Progenitor cell of endocrine pancreas (in vitro differentiated cells): ENCODE results near the gene COL7A1. TPM values are rescaled to one million over a fixed set of nuclear protein-coding genes. Genes with fewer than 3 reads are reported as not detected.

ENCODE experiments used
- DNase-seq: peaks from one replicate; pipeline ENCODE4 v3.0.0; 2021; ENCODE audit warnings: low spot score; ENCODE audit not compliant: unreplicated experiment
- H3K27ac Mint-ChIP-seq: 2 replicates; pipeline ENCODE4 v1.8.0; 2021; ENCODE audit warnings: mild to moderate bottlenecking, moderate library complexity, mixed read lengths
- H3K27me3 Mint-ChIP-seq: 2 replicates; pipeline ENCODE4 v1.8.0; 2021; ENCODE audit warnings: mixed read lengths
- H3K36me3 Mint-ChIP-seq: 2 replicates; pipeline ENCODE4 v1.8.0; 2022; ENCODE audit warnings: mixed read lengths; ENCODE audit not compliant: insufficient read depth
- H3K4me1 Mint-ChIP-seq: 2 replicates; pipeline ENCODE4 v1.8.0; 2021; ENCODE audit warnings: low read depth, mixed read lengths
- H3K4me3 Mint-ChIP-seq: 2 replicates; pipeline ENCODE4 v1.8.0; 2021; ENCODE audit warnings: low read depth, mild to moderate bottlenecking, moderate library complexity, mixed read lengths
- H3K9me3 Mint-ChIP-seq: 2 replicates; pipeline ENCODE4 v1.8.0; 2021; ENCODE audit warnings: low read depth, mixed read lengths
- long read RNA-seq: library from polyadenylated mRNA; unstranded; transcript quantifications from one replicate; pipeline ENCODE4 v2.0.0, GENCODE V29; 2020
- total RNA-seq: library from RNA; stranded (reverse); gene quantifications from 2 replicates; pipeline ENCODE4 v1.2.1, GENCODE V29; 2021
- TF ChIP-seq, protein P1 (sequence below): fragments of 200-600 bp; sonication (generic); IDR thresholded peaks from one replicate; pipeline ENCODE4 v1.5.0; 2021; ENCODE audit warnings: antibody characterized with exemption, mild to moderate bottlenecking; ENCODE audit not compliant: unreplicated experiment

The COL7A1 gene
- 31.5 and 38.4 TPM in 2 replicates for total RNA-seq
- long read RNA-seq, partial matches to known transcripts, result 0 of 1 reads
- long read RNA-seq, other reads (novel, unspliced or antisense), result 1 of 1 reads

GRCh38 chr3:48595075-48595525 lies at the start of gene COL7A1:
TSS of gene COL7A1 (minus strand) at chr3:48595329. CDS start at chr3:48595159, 170 bp downstream.
- no peak within 1 kb of the TSS for H3K27ac Mint-ChIP-seq
- no peak within 1 kb of the TSS for H3K4me3 Mint-ChIP-seq
- no peak for DNase-seq
- peaks cover 4% of the 10 kb centered on the region for H3K36me3 Mint-ChIP-seq
- TF ChIP-seq, protein P1, sequence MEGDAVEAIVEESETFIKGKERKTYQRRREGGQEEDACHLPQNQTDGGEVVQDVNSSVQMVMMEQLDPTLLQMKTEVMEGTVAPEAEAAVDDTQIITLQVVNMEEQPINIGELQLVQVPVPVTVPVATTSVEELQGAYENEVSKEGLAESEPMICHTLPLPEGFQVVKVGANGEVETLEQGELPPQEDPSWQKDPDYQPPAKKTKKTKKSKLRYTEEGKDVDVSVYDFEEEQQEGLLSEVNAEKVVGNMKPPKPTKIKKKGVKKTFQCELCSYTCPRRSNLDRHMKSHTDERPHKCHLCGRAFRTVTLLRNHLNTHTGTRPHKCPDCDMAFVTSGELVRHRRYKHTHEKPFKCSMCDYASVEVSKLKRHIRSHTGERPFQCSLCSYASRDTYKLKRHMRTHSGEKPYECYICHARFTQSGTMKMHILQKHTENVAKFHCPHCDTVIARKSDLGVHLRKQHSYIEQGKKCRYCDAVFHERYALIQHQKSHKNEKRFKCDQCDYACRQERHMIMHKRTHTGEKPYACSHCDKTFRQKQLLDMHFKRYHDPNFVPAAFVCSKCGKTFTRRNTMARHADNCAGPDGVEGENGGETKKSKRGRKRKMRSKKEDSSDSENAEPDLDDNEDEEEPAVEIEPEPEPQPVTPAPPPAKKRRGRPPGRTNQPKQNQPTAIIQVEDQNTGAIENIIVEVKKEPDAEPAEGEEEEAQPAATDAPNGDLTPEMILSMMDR, result no peak
- H3K27me3 Mint-ChIP-seq, result peaks cover 11% of the 10 kb centered on the region
- no peaks in the 10 kb centered on the region for H3K4me1 Mint-ChIP-seq
- H3K9me3 Mint-ChIP-seq, result no peaks in the 10 kb centered on the region

- H3K36me3 Mint-ChIP-seq, result peaks cover 5% of the 10 kb centered on the region
- H3K4me1 Mint-ChIP-seq, result no peaks in the 10 kb centered on the region
- no peak overlapping the region for H3K4me3 Mint-ChIP-seq
- TF ChIP-seq, protein P1, result no peak
- H3K27ac Mint-ChIP-seq, result no peak overlapping the region
- no peak for DNase-seq
- H3K27me3 Mint-ChIP-seq, result peaks cover 3% of the 10 kb centered on the region
- no peaks in the 10 kb centered on the region for H3K9me3 Mint-ChIP-seq
Measured at GRCh38 chr3:48642605-48643004, 47.5 kb upstream of the COL7A1 start.

GRCh38 chr3:48641396-48641795 lies 46.3 kb upstream of the COL7A1 start:
- no peak overlapping the region for H3K27ac Mint-ChIP-seq
- TF ChIP-seq, protein P1, result no peak
- H3K9me3 Mint-ChIP-seq, result no peaks in the 10 kb centered on the region
- peaks cover 7% of the 10 kb centered on the region for H3K27me3 Mint-ChIP-seq
- no peak overlapping the region for H3K4me3 Mint-ChIP-seq
- peaks cover 5% of the 10 kb centered on the region for H3K36me3 Mint-ChIP-seq
- peaks cover 5% of the 10 kb centered on the region for H3K4me1 Mint-ChIP-seq
- no peak for DNase-seq

GRCh38 chr3:48639944-48640606 lies 44.9 kb upstream of the COL7A1 start:
- Mint-ChIP-seq H3K36me3 (peaks cover 5% of the 10 kb centered on the region), H3K9me3 (no peaks in the 10 kb centered on the region), H3K4me1 (peaks cover 10% of the 10 kb centered on the region), H3K4me3 (no peak overlapping the region), H3K27ac (no peak overlapping the region), H3K27me3 (peaks cover 7% of the 10 kb centered on the region)
- TF ChIP-seq, protein P1, result no peak
- DNase-seq, result no peak

DNA sequence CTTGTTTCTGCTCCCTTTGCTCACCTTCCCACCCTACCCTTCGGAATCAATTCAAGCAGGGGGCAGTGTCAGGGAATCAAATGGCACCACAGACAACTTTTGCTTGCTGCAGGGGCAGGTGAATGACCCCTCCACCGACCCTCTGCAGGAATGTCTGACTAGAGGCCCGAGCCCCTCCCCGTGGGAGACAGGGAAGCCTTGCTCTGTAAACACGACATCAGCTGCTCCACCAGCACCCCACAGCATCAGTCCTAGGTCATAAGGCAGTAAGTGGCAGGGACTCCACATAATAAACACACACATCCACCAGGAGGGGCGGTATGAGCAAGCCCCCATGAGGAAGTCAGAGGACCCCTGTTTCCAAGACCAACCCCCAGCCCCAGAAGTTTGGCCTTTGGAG lies 42.2 kb upstream of the COL7A1 start:
- Mint-ChIP-seq H3K4me1 (peaks cover 15% of the 10 kb centered on the region), H3K27ac (no peak overlapping the region), H3K36me3 (peaks cover 6% of the 10 kb centered on the region), H3K4me3 (no peak overlapping the region), H3K9me3 (no peaks in the 10 kb centered on the region), H3K27me3 (peaks cover 12% of the 10 kb centered on the region)
- TF ChIP-seq, protein P1, result no peak
- DNase-seq, result no peak
